Right lobe of liver (tissue), 6 donors: Measurements from ENCODE around the gene LGI2. TPM values are rescaled to one million over a fixed set of nuclear protein-coding genes. Genes with fewer than 3 reads are reported as not detected.

Experiments used
- ATAC-seq, 4 donors: fragments of 200-7000 bp; cut with Tn5 transposase; one replicate each; pipeline ENCODE4 v1.9.1; 2020; ENCODE audit warnings: mild to moderate bottlenecking in 4 of 4, moderate library complexity in 4 of 4
- DNase-seq, 3 donors: peaks; one replicate each; pipeline ENCODE4 v3.0.0-alpha.2; 2020
- H3K27ac ChIP-seq, 3 donors: fragments of 200-600 bp; one replicate each; pipeline ENCODE4 v1.8.0; 2022
- H3K27me3 ChIP-seq, 2 donors: fragments of 200-600 bp; one replicate each; pipeline ENCODE4 v1.8.0; 2022
- H3K36me3 ChIP-seq, 4 donors: fragments of 200-600 bp; sonication (generic) in 1 of 4; one replicate each; pipeline versions ENCODE4 v1.5.1 to v1.8.0; 2017 to 2022; ENCODE audit warnings: control low read depth in 1 of 4
- H3K4me1 ChIP-seq, 4 donors: fragments of 200-600 bp; sonication (generic) in 1 of 4; one replicate each; pipeline versions ENCODE4 v1.5.1 to v1.8.0; 2017 to 2022; ENCODE audit warnings: control low read depth in 1 of 4
- H3K4me3 ChIP-seq, 3 donors: fragments of 200-600 bp; one replicate each; pipeline ENCODE4 v1.8.0; 2022
- H3K9me3 ChIP-seq, 4 donors: fragments of 200-600 bp; sonication (generic) in 1 of 4; one replicate each; pipeline versions ENCODE4 v1.5.1 to v1.8.0; 2017 to 2022; ENCODE audit warnings: control low read depth in 1 of 4
- CTCF ChIP-seq, 4 donors: fragments of 200-600 bp in 3 of 4; fragments of 450-650 bp in 1 of 4; IDR thresholded peaks; one replicate each; pipeline versions ENCODE4 v1.5.1 to v1.8.0; 2016 to 2022; ENCODE audit warnings: antibody characterized with exemption in 4 of 4, mild to moderate bottlenecking in 2 of 4
- POLR2A ChIP-seq: fragments of 450-650 bp; IDR thresholded peaks from one replicate; pipeline ENCODE4 v1.6.1; 2017; ENCODE audit warnings: antibody characterized with exemption, mild to moderate bottlenecking
- WGBS: methylation state at CpG from one replicate; pipeline ENCODE4 v1.1.6; 2018; ENCODE audit warnings: low coverage, low lambda C conversion rate; ENCODE audit not compliant: insufficient coverage; ENCODE audit errors: missing lambda C conversion rate; 5-methylcytosine and 5-hydroxymethylcytosine counted together
- intact Hi-C, 2 donors: fragments of 100-400 bp; cut with DNase I; formaldehyde crosslinking; loops; one replicate each; pipeline versions ENCODE4 v1.11.2 to v1.14.1; 2022
- long read RNA-seq: library from polyadenylated mRNA; unstranded; transcript quantifications from one replicate; pipeline ENCODE4 v2.0.0, GENCODE V29; 2019
- total RNA-seq, 6 experiments: library from RNA; depleted of rRNA in 2 of 6; stranded (reverse); fragments of >200 nt in 2 of 6; fragmentation: NEBNext Ultra II Directional in 3 of 6; extraction: Animal tissue kit (Norgen Biotek cat#: 25700) in 3 of 6; gene quantifications; one replicate each; pipeline versions ENCODE4 v1.1.0 to v1.2.4, GENCODE V29; 2016 to 2023
- donor health status: DM: no; HTN: yes; CAD: no.
- donor health status: DM: no; HTN: no; CAD: no.
- donor health status: DM: no; HTN: no; CAD: no.
- donor health status: DM: no; HTN: yes; CAD: no.
- donor health status: DM: no; HTN: yes; CAD: no.

LGI2 gene
- under 1 TPM in 4 of 6 experiments, not detected in 2; 0.05 to 0.38 (median 0.22) TPM for total RNA-seq
- long read RNA-seq, result 0 reads

GRCh38 chr4:25030277-25031076 is at the start of gene LGI2:
Gene LGI2, minus strand, starts transcription at chr4:25030946. Its CDS starts 253 bp downstream, at chr4:25030693.
- Histone ChIP-seq H3K27me3 (no peaks in the 10 kb centered on the region), H3K4me1 (peaks cover 0 to 4% (median 0%) of the 10 kb centered on the region in 4 donors), H3K9me3 (no peaks in the 10 kb centered on the region), H3K36me3 (no peaks in the 10 kb centered on the region), H3K27ac (no peak within 1 kb of the TSS), H3K4me3 (peak within 1 kb of the TSS; percentile 11 to 44 (median 12))
- intact Hi-C loops, result no loop called here
- TF ChIP-seq POLR2A, result no peak
- no peak for TF ChIP-seq CTCF (IDR thresholded peaks at IDR 0.05)
- peak in 2 of 3 donors; percentile 36 to 46 for DNase-seq
- WGBS, result 0% methylated on average over 6 of the region's 92 CpGs
- peak; percentile 56 to 60 (median 57) for ATAC-seq

GRCh38 chr4:25078523-25078922 is 47.8 kb upstream of the LGI2 start:
- intact Hi-C loops, result no loop called here
- Histone ChIP-seq H3K4me1 (no peaks in the 10 kb centered on the region), H3K27ac (no peak overlapping the region), H3K9me3 (no peaks in the 10 kb centered on the region), H3K4me3 (no peak overlapping the region), H3K27me3 (no peaks in the 10 kb centered on the region), H3K36me3 (no peaks in the 10 kb centered on the region)
- DNase-seq (no peak), ATAC-seq (no peak)
- 62% methylated on average over 4 of the region's 4 CpGs for WGBS
- TF ChIP-seq CTCF (IDR thresholded peaks at IDR 0.05), result no peak
- TF ChIP-seq POLR2A, result no peak

- Histone ChIP-seq H3K27ac (no peak overlapping the region), H3K4me3 (no peak overlapping the region), H3K9me3 (no peaks in the 10 kb centered on the region), H3K27me3 (no peaks in the 10 kb centered on the region), H3K36me3 (no peaks in the 10 kb centered on the region), H3K4me1 (no peaks in the 10 kb centered on the region)
- peak in 1 of 4 donors; percentile 25 for ATAC-seq
- no peak for DNase-seq
- intact Hi-C loops, result no loop called here
- WGBS, result 34% methylated on average over 3 of the region's 3 CpGs
- TF ChIP-seq CTCF (IDR thresholded peaks at IDR 0.05) (no peak), POLR2A (no peak)
Observed at GRCh38 chr4:25076625-25077398, 46.1 kb upstream of the LGI2 start.

GRCh38 chr4:25075851-25076250 is 45.1 kb upstream of the LGI2 start:
- ATAC-seq (no peak), DNase-seq (no peak)
- TF ChIP-seq POLR2A (no peak), CTCF (IDR thresholded peaks at IDR 0.05) (no peak)
- no peaks in the 10 kb centered on the region for H3K4me1 ChIP-seq
- H3K9me3 ChIP-seq, result no peaks in the 10 kb centered on the region
- no peak overlapping the region for H3K27ac ChIP-seq
- no peak overlapping the region for H3K4me3 ChIP-seq
- WGBS, result 37% methylated on average over 4 of the region's 4 CpGs
- no peaks in the 10 kb centered on the region for H3K27me3 ChIP-seq
- no peaks in the 10 kb centered on the region for H3K36me3 ChIP-seq
- intact Hi-C loops, result no loop called here
